Measurements from ENCODE around the gene CAMSAP3.

CAMSAP3 gene

DNA sequence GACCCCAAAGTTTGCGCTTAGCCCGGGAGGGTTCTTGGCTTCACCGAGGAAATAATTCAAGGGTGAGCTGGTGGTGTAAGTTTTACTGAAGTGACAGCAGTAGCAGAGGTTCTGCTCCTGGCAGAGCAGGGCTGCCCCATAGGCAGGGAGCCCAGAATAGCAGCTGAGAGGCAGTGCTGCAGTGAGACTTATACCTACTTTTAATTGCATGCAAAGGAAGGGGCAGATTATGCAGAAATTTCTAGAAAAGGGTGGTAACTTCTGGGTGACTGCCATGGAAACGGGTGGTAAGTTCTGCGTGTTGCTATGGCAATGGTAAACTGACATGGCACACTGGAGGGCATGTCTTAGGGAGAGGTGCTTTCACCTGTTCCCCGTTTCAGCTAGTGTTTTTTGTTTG, 17.5 kb upstream of the CAMSAP3 start:
- no peak for DNase-seq (ENCODE audit: low read depth)

- DNase-seq (ENCODE audit: low read depth): no peak
Measured at GRCh38 chr19:7579182-7579581, 16.5 kb upstream of the CAMSAP3 start.

DNA sequence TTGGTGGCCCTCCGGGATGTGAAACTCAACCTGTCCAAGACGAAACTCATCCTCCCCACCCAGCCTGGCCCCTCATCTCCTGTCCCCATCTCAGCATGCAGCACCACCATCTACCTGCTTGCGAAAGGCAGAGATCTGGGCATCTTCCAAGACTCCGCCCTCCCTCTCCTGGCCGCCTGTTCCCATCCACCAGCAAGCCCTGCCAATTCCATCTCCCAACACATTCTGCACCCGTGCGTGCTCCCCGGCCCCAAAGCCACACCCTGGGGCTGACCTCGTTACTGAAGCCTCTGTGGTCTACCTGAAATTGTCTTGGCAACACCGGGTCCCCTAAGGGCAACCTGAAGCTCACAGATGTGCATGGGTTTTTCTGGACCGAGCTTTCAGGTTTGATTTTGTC, 13.2 kb upstream of the CAMSAP3 start:
- DNase-seq (ENCODE audit: low read depth): no peak

- no peak for DNase-seq (ENCODE audit: low read depth)
Measured at GRCh38 chr19:7589822-7590221, 5.8 kb upstream of the CAMSAP3 start.

GRCh38 chr19:7590256-7590655, 5.4 kb upstream of the CAMSAP3 start:
- DNase-seq (ENCODE audit: low read depth): no peak

- DNase-seq (ENCODE audit: low read depth): no peak
Measured at GRCh38 chr19:7596211-7596937, 711 bp downstream of the CAMSAP3 start.

DNA sequence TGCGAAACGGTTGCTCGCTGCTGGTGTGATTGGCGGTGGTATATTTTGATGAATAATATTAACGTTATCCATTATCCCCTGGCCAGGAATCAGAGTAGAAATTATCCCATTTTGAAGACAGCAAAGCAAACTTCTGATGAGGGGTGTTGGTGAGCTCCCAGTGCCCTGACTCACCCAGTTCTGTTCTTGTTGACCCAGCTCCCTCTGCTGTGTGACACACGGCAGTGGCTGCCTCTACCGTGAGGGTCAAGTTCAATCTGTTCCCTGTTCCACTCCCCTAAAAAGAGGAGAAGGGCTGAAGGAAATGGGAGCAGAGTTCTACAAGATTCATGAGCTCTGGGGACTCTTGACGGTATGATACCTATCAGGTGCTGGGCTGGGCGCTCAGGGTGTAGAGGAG, 2.0 kb downstream of the CAMSAP3 start:
- DNase-seq (ENCODE audit: low read depth): peak; percentile 18

DNA sequence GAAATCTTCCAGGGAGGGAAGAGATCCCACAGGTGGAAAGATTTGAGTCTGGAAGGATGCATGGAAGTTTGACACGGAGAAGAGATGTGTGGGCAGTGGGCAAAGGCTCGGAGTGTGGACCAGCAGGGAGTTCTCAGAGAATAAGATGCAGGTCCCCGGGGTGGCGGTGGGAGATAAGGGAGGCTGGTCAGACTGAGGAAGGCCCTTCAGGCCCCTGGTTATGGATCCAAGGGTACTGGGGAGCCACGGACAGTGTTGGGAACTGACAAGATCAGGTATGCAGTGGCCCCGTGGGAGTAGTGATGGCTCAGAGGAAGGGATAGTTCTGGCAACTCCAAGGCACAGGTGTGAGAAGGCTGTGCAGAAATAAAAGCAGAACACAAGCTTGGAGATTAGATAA, 2.5 kb downstream of the CAMSAP3 start:
- DNase-seq (ENCODE audit: low read depth): no peak

GRCh38 chr19:7600721-7601120, 5.1 kb downstream of the CAMSAP3 start:
- DNase-seq (ENCODE audit: low read depth): no peak

GRCh38 chr19:7602240-7602934, 6.7 kb downstream of the CAMSAP3 start:
- no peak for DNase-seq (ENCODE audit: low read depth)

DNA sequence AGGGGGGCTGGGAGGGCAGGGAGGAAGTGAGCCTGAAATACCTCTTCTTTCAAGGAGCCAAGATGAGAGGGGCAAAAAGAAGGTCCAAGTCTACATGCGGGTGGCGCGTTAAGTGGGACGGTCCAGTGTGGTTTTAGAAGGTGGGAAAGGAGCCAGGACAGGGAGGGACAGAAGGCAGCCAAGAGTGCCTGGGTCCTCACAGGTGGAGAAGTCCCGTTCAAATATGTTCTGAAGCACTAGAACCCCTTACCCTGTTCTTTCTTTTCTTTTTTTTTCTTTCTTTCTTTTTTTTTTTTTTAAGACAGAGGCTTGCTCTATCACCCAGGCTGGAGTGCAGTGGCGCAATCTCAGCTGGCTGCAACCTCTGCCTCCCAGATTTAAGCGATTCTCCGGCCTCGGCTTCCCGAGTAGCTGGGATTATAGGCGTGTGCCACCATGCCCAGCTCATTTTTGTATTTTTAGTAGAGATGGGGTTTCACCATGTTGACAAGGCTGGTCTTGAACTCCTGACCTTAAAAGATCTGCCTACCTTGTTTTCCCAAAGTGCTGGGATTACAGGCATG, 7.4 kb downstream of the CAMSAP3 start:
- no peak for DNase-seq (ENCODE audit: low read depth)

DNA sequence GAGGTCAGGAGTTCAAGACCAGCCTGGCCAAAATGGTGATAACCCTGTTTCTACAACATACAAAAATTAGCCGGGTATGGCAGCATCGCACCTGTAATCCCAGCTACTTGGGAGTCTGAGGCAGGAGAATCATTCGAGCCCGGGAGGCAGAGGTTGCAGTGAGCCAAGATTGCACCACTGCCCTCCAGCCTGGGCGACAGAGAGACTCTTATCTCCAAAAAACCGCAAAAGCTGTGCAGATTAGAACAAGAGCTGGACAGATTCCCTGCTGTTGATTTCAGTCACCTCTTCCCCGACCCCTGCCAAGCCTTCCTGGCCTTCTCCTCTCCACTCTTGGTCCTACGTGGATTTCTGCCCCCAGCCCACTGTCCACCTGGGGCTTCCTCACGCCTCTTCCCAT, 8.3 kb downstream of the CAMSAP3 start:
- no peak for DNase-seq (ENCODE audit: low read depth)

DNA sequence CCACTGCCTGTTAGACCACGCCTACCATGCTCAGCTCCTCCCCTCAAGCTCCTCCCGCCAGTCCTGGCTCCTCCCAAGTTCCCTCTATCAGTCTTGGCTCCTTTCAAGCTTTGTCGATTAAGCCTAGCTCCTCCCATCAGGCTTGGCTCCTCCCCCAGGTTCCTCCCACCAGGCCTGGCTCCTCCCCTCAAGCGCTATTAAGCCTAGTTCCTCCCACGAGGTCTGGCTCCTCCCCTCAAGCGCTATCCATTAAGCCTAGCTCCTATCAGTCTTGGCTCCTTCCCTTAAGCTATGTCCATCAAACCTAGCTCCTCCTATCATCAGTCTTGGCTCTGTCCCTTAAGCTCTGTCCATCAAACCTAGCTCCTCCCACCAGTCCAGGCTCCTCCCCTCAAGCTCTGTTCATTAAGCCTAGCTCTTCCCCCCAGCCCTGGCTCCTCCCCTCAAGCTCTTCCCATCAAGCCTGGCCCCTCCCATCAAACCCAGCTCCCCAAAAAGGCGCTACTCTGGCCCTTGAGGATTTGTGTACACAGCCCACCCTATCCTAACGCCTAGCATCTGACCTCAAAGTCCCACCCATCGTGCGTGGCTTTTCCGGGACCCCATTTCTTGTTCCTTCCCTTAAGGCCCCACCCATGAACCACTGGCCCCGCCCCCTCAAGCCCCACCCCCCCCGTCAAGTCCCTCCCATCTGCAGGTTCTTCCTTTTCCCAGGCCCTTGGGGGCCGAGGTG, 10.0 kb downstream of the CAMSAP3 start:
- peak; percentile 60 for DNase-seq (ENCODE audit: low read depth)

DNA sequence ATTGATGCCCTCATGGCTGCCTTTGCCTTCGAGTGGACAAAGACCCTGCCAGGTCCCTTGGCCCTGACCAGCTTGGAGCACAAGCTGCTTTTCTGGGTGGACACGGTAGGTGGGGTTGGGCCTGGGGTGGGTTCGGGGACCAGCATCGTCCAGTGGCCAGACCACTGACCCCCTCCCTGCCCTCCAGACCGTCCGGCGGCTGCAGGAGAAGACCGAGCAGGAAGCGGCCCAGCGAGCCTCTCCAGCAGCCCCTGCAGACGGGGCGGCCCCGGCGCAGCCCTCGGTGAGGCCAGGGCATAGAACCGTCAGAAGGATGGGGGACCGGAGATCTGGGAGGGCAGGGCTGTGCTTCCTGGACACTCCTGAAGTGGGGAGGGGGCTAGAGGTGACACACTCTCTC, 10.6 kb downstream of the CAMSAP3 start:
- no peak for DNase-seq (ENCODE audit: low read depth)

- DNase-seq (ENCODE audit: low read depth): no peak
Measured at GRCh38 chr19:7607212-7607873, 11.7 kb downstream of the CAMSAP3 start.

DNA sequence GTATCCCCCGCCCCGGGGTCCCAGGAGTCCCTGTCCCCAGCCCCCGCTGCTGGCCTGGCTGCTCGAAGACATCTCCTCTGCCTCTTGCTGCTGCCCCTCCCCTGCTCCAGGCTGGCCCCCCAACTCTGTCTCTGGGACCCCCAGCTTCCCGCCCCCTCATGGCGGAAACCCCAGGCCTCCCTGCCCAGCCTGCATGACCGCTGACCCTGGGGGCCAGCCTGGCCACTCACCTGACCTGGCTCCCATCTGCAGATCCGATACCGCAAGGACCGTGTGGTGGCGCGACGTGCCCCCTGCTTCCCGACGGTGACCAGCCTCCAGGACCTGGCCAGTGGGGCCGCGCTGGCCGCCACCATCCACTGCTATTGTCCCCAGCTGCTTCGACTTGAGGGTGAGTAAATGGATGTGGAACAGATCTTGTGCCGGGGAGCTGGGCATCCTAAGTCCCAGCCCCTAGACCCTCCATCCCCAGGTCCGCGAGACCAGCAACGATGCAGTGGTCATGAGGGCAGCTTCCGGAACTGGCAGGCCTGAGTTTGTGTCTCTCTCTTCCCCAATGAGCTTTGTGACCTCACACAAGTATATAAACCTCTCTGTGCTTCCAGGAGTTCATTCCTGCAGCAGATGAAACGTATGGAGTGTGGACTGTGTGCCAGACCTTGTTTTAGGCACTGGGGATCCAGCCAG, 12.4 kb downstream of the CAMSAP3 start:
- DNase-seq (ENCODE audit: low read depth): no peak

DNA sequence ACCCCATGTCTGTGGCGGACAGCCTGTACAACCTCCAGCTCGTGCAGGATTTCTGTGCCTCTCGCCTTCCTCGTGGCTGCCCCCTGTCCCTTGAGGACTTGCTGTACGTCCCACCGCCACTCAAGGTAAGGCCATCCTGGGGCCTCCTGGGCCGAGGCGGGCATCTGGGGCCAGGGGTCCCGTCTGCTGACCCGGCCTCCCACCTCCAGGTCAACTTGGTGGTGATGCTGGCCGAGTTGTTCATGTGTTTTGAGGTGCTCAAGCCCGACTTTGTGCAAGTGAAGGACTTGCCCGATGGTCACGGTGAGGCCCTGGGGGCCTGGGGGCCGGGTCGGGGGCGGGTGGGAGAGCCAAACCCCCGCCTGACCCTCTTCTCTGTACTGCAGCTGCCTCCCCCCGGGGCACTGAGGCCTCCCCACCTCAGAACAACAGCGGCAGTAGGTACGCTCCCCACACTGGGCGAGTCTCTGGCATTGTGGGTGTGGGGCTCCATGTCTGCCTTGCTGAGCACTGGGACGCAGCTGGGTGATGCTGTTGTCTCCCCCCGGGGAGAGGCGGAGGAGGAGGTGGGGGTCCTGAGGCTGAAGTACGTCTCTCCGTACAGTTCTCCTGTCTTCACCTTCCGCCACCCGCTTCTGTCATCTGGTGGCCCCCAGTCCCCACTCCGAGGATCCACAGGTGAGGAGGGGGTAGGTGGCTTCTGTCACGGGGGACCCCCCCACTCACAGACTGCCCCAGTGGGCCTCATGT, 15.0 kb downstream of the CAMSAP3 start:
- no peak for DNase-seq (ENCODE audit: low read depth)

- no peak for DNase-seq (ENCODE audit: low read depth)
Measured at GRCh38 chr19:7611541-7612279, 16.0 kb downstream of the CAMSAP3 start.

GRCh38 chr19:7612282-7613274, 16.9 kb downstream of the CAMSAP3 start:
- DNase-seq (ENCODE audit: low read depth): no peak
